GM12892 (cell line): ENCODE results near the gene TEX14.

Experiments
- POLR2A ChIP-seq: IDR thresholded peaks from 2 replicates; pipeline ENCODE4 v1.6.1; 2011; ENCODE audit warnings: low read depth, low read length, control low read depth
- TAF1 ChIP-seq: IDR thresholded peaks from 2 replicates; pipeline ENCODE4 v1.6.1; 2011; ENCODE audit warnings: low read depth, mild to moderate bottlenecking, control low read depth, low read length, borderline replicate concordance

DNA sequence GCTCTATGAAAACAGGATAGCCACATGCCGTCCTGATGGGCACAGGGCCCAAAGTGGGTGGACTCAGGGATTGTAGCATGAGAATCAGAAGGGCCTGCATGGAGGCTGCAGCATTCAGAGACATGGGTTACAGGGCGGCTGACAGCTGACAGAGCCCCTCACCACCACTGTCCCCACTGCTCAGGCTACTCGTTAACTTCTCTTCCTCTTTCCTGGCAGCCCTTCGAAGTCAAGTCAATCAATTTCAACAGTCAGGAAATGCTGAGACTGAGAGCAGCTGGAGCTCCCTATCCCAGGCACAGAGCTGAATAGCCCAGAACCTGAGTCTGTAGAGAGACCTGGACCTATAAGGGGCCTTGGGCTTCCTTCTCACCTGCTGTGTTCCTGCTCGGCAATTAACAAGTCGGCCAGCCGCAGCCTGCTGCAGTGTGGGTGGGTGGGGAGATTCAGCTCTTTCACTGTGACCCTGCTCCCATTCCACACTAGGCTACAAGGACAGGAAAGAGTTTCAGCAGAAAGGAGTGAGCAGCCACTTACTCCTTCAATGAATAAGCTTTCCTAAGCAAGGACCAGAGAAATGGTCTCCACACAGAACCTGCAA lies 76.9 kb downstream of the TEX14 start:
- TF ChIP-seq POLR2A (no peak), TAF1 (no peak)
